Stimulated activated naive CD8-positive, alpha-beta T cell treated with anti-CD3 and anti-CD28 coated beads, Interleukin-15, Interleukin-2, amounts not matched to agents 100 ng/mL and 50 ng/mL, for 24 hours (primary cell): ENCODE data around the gene CALD1.

Source experiments
- H3K27ac Mint-ChIP-seq: one replicate; pipeline ENCODE4 v1.8.0; 2021; ENCODE audit warnings: mild to moderate bottlenecking, mixed read lengths
- H3K27me3 Mint-ChIP-seq: one replicate; pipeline ENCODE4 v1.8.0; 2021; ENCODE audit warnings: mixed read lengths
- H3K36me3 Mint-ChIP-seq: one replicate; pipeline ENCODE4 v1.8.0; 2021; ENCODE audit warnings: low read depth, mixed read lengths
- H3K4me1 Mint-ChIP-seq: one replicate; pipeline ENCODE4 v1.8.0; 2021; ENCODE audit warnings: low read depth, mixed read lengths
- H3K4me3 Mint-ChIP-seq: one replicate; pipeline ENCODE4 v1.8.0; 2021; ENCODE audit warnings: mild to moderate bottlenecking, mixed read lengths
- H3K9me3 Mint-ChIP-seq: one replicate; pipeline ENCODE4 v1.8.0; 2021; ENCODE audit warnings: mixed read lengths

CALD1 gene

DNA sequence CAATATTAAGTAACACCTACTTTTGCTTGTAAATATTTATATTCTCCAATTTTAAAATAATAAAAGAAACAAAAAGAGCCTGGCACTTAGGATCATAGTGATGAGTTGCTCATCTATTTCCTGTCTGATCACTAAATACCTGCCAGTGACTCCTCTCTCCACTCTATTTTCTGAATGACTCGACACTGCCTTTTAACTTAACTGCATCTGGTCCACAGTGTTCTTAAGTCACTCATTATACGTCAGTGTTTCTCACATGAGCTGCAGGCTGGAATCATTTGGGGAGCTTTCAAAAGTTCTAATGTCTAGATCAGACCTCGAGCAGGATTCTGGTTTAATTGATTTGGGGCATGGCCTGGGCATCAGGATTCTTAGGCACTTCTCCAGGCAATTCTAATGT lies 128.9 kb downstream of the CALD1 start:
- no peak overlapping the region for H3K27ac Mint-ChIP-seq
- no peaks in the 10 kb centered on the region for H3K27me3 Mint-ChIP-seq
- H3K4me3 Mint-ChIP-seq = no peak overlapping the region
- H3K9me3 Mint-ChIP-seq = no peaks in the 10 kb centered on the region
- no peaks in the 10 kb centered on the region for H3K36me3 Mint-ChIP-seq
- no peaks in the 10 kb centered on the region for H3K4me1 Mint-ChIP-seq

DNA sequence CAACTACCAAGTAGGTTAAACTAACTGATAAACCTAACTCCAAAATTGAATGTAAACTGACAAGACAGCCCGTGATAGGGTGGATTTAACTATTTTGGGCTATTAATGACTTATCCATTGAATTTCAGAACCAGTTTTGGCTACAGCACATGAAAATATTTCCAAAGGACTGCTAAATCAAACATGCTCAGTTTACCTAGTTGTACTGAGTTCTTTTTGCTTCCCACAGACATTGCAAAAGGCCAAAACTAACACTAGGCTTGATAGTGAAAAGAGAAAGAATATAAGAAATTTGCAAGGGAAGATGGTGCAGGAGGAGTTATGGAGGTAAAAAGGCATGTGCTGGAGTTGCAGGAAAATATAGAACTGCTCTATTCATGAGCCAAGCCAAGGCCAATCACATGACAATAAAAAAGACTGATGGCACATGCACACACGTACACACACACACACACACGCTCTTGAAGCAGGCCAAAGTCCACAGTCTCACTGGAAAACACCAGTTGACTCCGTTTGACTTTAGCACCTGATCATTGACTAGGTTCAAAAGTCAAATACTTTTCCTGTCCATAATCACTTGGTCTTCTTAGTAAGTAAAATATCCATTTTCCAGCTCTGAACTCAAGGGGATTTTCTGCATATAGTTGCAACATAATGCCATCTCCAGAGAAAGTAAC lies 130.9 kb downstream of the CALD1 start:
- Mint-ChIP-seq H3K27ac (no peak overlapping the region), H3K4me1 (no peaks in the 10 kb centered on the region), H3K9me3 (no peaks in the 10 kb centered on the region), H3K4me3 (no peak overlapping the region), H3K27me3 (no peaks in the 10 kb centered on the region), H3K36me3 (no peaks in the 10 kb centered on the region)

DNA sequence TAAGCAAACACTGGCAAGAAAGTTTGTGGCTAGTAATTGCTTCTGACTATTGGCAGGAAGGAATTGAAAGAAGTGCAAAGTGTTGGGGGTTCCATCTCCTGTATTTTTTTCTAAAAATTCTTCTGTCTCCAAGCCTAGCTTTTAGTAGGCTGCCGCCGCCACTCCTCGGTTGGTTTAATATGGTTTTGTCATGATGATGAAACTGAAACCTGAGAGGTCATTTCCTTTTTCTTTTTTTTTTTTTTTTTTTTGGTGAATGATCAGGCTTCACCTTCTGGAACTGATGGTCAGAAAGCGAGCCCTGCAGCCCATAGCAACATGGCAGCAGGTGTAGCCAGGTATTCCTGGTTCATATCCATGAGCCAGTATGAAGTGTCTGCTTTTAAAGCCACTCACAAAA lies 131.5 kb downstream of the CALD1 start:
- no peaks in the 10 kb centered on the region for H3K27me3 Mint-ChIP-seq
- no peaks in the 10 kb centered on the region for H3K4me1 Mint-ChIP-seq
- H3K4me3 Mint-ChIP-seq = no peak overlapping the region
- no peak overlapping the region for H3K27ac Mint-ChIP-seq
- H3K36me3 Mint-ChIP-seq = no peaks in the 10 kb centered on the region
- no peaks in the 10 kb centered on the region for H3K9me3 Mint-ChIP-seq

DNA sequence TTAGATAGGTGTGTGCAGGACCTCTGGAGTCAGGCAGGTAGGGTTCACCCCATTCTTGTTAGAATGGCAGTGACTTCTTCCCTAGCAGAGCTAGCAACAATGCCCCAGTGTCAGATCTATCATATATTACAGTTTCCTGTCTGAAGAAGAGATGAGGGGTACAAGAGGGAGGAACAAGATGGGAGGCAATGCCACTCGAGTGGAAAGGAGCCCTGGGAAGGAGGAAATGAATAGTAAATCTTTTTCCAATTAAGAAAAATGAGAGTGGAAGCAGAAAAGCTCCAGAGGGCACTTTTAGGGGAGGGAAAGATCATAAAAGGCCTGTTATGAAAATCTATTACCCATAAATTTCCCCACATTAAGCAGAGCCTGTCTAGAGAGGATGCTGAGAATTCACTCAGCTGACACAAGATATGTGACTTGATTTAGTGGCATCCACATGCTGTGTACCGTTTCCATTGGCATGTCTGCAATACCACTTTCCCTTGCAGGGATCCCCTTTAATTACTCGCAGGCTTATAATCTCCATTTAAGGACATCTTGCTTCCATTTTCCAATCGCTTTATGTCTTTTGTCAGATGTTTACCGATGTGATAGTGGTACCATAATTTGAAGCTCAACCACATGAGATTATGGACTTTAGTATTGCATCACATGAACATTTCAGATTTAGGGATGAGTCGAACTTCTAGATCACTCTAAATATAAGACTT lies 136.9 kb downstream of the CALD1 start:
- no peak overlapping the region for H3K4me3 Mint-ChIP-seq
- H3K27me3 Mint-ChIP-seq = no peaks in the 10 kb centered on the region
- peaks cover 12% of the 10 kb centered on the region for H3K4me1 Mint-ChIP-seq
- H3K27ac Mint-ChIP-seq = no peak overlapping the region
- no peaks in the 10 kb centered on the region for H3K9me3 Mint-ChIP-seq
- H3K36me3 Mint-ChIP-seq = no peaks in the 10 kb centered on the region

DNA sequence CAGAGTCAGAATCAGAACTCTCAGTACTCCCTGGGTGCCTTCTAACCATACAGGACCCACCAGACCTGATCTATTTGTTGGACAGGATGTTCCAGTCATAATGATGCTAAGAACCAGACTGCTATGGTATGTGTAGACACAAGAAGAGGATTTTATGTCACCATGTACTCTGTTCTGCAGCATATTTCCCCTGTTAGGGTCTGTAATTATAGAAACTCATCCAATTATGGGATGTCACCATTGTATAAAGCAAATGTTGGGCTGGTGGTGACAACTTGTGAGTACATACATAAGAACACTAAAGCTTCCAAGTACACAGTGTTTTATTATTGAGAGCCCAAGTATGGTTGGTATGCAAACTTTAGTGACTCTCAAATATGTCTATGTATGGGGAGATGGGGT lies 139.8 kb downstream of the CALD1 start:
- Mint-ChIP-seq H3K36me3 (no peaks in the 10 kb centered on the region), H3K27ac (no peak overlapping the region), H3K9me3 (no peaks in the 10 kb centered on the region), H3K4me3 (no peak overlapping the region), H3K4me1 (peaks cover 12% of the 10 kb centered on the region), H3K27me3 (no peaks in the 10 kb centered on the region)

DNA sequence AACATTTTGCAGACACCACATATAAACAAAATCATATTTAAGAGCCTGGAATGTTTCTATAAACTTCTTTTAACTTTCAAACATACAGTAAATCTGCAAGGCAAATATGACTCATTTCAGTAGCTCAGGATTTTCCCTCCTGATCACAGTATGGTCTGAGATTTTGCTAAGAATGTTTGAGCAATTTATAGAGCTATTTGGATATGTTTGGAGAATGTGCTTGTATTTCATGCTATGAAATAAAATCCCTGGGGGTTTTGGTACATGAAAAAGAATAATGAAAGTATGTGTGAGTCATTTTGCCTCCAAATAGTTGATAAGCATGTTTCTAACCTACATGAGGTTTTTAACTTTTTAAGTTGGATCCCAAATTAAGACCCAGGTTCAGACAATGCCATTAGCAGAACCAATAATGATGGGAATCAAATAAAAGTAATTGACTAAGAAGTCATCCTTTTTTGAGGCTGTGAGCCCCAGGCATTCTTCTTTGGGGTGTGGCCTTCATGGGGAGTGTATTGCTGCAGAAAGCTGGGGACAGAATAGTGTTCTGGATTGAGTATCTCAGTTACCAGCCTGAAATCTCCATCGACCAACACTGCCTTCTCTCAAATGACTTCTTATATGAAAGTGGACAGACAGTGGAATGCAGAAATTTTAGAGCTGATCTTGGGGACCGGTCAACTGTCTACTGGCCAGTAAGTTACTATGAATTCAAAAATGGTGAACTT lies 140.8 kb downstream of the CALD1 start:
- Mint-ChIP-seq H3K9me3 (peaks cover 7% of the 10 kb centered on the region), H3K4me3 (no peak overlapping the region), H3K27ac (no peak overlapping the region)

DNA sequence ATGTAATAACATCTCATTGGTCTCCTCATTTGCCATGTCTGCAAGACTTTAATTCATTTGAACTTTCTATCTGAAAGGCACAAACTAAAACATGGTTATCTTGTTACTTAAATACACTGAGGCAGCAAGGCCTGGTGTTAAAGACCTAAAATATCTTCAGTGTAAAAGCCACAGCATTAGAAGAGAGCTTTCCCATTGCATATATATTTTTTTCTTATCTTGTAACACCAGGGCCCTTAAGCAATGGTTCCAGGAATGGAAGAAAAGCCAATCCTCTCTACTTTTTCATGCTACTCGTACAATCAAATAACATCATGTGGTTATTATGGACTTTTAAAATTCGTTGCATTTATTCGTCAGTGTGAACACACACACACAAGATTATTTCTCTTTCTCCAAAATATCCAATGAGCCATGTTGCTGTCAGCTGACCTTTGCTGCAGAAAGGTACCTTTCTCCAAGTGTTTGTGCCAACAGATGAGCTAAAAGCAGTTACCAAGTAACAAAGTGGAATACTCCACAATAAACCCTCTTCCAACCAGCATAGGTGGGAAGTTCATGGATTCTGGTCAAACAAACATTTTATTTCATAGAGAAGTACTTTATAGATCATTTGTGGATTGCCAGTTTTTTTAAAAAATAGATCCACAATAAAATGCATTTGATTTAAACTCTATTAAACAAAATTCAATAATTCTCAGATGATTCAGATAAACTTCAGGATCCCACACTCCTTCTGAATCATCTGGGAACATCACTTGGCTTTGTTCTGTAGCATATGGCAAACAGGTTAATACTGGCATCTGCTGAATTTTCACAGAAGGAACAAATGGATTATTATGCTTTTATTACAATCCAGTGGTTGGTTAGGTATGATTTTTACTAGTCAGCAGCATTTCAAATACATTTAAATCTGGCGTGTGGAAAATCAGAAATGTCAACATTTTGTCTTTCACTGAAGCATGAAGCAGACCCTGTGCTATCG lies 143.6 kb downstream of the CALD1 start:
- H3K4me1 Mint-ChIP-seq = peaks cover 12% of the 10 kb centered on the region
- H3K9me3 Mint-ChIP-seq = peaks cover 8% of the 10 kb centered on the region
- no peak overlapping the region for H3K4me3 Mint-ChIP-seq
- H3K36me3 Mint-ChIP-seq = no peaks in the 10 kb centered on the region
- H3K27ac Mint-ChIP-seq = no peak overlapping the region
- H3K27me3 Mint-ChIP-seq = no peaks in the 10 kb centered on the region

More for the DNA sequence above, 140.8 kb downstream of the CALD1 start:
- H3K36me3 Mint-ChIP-seq = no peaks in the 10 kb centered on the region
- peaks cover 12% of the 10 kb centered on the region for H3K4me1 Mint-ChIP-seq
- no peaks in the 10 kb centered on the region for H3K27me3 Mint-ChIP-seq

DNA sequence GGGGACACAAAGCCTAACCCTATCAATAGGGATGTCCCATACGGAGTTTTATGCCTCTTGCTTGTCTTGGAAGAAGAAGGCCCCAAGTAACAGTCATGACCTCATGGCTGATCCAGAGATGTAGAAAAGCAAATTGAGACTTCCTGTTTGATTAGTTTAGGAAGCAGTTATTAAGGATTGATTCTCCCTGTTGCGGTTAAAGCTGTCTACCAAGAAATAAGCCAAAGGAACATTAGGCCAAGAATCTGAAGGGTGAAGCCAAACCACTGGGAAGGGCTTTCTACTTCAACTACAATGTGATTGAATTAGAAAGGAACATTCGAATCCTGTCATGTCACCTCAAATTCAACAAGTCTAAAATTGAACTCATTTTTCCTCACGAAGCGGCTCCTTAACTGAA lies 146.3 kb downstream of the CALD1 start:
- Mint-ChIP-seq H3K27ac (no peak overlapping the region), H3K4me3 (no peak overlapping the region), H3K9me3 (peaks cover 8% of the 10 kb centered on the region), H3K4me1 (peaks cover 1% of the 10 kb centered on the region), H3K36me3 (no peaks in the 10 kb centered on the region), H3K27me3 (no peaks in the 10 kb centered on the region)

DNA sequence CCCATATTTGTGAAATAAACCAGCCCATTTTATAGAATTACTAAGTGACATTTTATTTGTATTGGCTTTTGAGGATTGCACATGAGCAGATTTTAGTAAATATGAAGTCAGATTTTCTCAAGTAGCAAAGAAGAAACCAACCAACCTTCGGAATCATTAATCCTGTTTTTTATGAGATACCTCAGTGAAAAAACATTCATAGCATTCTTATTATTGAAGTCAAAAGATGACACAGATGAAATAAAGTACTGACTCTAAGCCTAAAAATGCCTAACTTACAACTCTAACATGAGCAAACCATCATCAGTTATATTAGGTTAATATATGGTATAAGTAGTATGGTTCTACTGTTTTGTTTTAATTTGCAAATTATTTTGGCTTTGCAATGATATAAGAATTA lies 147.0 kb downstream of the CALD1 start:
- Mint-ChIP-seq H3K27ac (no peak overlapping the region), H3K4me3 (no peak overlapping the region), H3K36me3 (no peaks in the 10 kb centered on the region), H3K9me3 (peaks cover 8% of the 10 kb centered on the region), H3K27me3 (no peaks in the 10 kb centered on the region), H3K4me1 (no peaks in the 10 kb centered on the region)

DNA sequence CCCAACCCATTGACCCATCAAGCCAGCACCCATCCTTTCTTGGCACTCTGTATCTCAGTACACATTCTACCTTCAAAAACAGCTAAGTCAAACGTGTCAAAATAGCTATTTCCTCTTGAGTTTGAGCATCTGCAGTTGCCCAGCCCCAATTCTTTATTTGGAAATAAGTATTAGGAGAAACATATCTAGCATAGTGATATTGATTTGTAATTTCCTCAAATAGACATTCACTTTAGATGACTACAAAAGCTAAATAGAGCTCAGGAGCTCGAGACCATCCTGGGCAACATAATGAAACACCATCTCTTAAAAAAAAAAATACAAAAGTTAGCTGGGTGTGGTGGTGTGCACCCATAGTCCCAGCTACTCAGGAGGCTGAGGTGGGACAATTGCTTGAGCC lies 147.6 kb downstream of the CALD1 start:
- no peak overlapping the region for H3K4me3 Mint-ChIP-seq
- no peaks in the 10 kb centered on the region for H3K36me3 Mint-ChIP-seq
- H3K9me3 Mint-ChIP-seq = peaks cover 8% of the 10 kb centered on the region
- H3K27me3 Mint-ChIP-seq = no peaks in the 10 kb centered on the region
- no peak overlapping the region for H3K27ac Mint-ChIP-seq
- H3K4me1 Mint-ChIP-seq = no peaks in the 10 kb centered on the region

DNA sequence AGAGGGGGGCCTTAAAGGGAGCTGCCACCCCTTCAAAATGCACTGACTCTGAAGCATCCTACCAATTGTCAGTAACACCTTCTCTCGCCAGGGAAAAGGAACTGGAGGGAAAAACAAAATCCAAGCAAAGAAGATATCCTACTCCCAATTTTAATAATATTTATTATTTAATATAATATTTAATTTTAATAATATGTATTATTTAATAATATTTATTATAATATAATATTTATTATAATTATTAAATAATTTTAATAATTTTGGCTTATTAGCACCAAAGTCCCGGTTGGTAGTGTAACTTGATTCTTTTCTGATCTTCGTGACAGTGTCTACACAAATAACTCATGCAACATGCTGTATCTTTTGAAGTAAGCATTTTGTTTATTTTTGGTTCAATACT lies 148.3 kb downstream of the CALD1 start:
- Mint-ChIP-seq H3K4me1 (no peaks in the 10 kb centered on the region), H3K36me3 (no peaks in the 10 kb centered on the region), H3K4me3 (no peak overlapping the region), H3K27ac (no peak overlapping the region), H3K27me3 (no peaks in the 10 kb centered on the region), H3K9me3 (peaks cover 8% of the 10 kb centered on the region)

DNA sequence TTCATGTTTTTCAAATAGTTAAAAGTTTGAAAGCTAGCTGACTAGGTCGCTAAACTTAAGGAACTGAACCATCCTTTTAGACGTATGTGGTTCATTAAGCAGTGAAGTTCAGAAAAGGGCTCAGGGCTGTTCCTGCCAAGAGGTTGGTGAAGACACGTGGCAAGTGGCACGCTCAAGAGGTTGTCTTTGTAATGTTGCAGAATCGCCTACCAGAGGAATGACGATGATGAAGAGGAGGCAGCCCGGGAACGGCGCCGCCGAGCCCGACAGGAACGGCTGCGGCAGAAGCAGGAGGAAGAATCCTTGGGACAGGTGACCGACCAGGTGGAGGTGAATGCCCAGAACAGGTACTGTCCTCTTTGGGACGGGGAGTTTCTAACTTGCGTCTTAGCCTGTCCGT lies 149.1 kb downstream of the CALD1 start:
- Mint-ChIP-seq H3K4me1 (no peaks in the 10 kb centered on the region), H3K27me3 (no peaks in the 10 kb centered on the region), H3K36me3 (no peaks in the 10 kb centered on the region), H3K4me3 (no peak overlapping the region), H3K9me3 (peaks cover 8% of the 10 kb centered on the region), H3K27ac (no peak overlapping the region)

DNA sequence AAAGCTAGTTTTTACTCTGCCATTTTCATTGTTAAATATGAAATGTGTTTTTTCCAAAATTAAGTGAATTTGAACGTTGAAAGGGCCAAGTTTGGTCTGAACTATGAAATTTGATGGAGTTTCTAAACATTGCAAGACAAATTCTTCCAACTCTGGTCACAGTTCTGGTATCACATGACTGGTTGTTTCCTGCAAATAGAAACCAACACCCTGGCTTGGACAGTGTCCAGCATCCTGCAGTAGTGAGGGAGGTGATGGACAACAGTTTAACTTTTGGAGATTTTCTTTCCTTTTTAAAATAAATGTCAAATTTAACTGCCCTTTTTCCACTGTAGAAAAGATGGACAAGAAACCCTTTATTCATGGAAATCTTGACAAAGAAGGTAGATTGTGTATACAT lies 152.1 kb downstream of the CALD1 start:
- H3K27me3 Mint-ChIP-seq = no peaks in the 10 kb centered on the region
- H3K4me3 Mint-ChIP-seq = no peak overlapping the region
- no peaks in the 10 kb centered on the region for H3K9me3 Mint-ChIP-seq
- H3K27ac Mint-ChIP-seq = no peak overlapping the region
- H3K4me1 Mint-ChIP-seq = no peaks in the 10 kb centered on the region
- no peaks in the 10 kb centered on the region for H3K36me3 Mint-ChIP-seq

DNA sequence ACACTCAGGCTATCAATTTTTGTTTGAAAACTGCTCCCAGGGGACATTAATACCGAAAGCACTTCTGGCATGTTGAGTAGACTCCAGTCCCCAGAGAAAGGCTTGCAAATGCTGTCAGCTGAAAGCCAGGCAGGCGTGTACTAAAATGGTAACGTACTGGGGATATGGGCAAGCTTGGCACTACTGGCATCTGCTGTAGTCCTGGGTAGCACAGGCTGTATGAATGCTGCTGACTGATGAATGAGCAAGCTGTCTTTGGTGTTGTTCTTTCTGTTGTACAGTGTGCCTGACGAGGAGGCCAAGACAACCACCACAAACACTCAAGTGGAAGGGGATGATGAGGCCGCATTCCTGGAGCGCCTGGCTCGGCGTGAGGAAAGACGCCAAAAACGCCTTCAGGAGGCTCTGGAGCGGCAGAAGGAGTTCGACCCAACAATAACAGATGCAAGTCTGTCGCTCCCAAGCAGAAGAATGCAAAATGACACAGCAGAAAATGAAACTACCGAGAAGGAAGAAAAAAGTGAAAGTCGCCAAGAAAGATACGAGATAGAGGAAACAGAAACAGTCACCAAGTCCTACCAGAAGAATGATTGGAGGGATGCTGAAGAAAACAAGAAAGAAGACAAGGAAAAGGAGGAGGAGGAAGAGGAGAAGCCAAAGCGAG lies 153.4 kb downstream of the CALD1 start:
- Mint-ChIP-seq H3K27ac (peak overlapping the region; percentile 34), H3K9me3 (no peaks in the 10 kb centered on the region), H3K36me3 (no peaks in the 10 kb centered on the region), H3K4me1 (no peaks in the 10 kb centered on the region), H3K27me3 (no peaks in the 10 kb centered on the region), H3K4me3 (no peak overlapping the region)
